Bone marrow (tissue), 2 donors: ENCODE data around the gene MYH13.

Source experiments
- DNase-seq, 2 donors: peaks; one replicate each; lab custom pipeline; 2025; lab: John Stamatoyannopoulos, UW

Gene MYH13

GRCh38 chr17:10251212-10251948, 121.4 kb downstream of the MYH13 start:
- no peak for DNase-seq
